ENCODE measurements around the gene SF3B5.

- TF ChIP-seq GATA2 (IDR thresholded peaks at IDR 0.05; ENCODE audit: low read depth, low read length) (no peak), GATA3 (IDR thresholded peaks at IDR 0.05; ENCODE audit: low read depth, low read length) (no peak)
These were observed 25.9 kb downstream of the SF3B5 start for GRCh38 chr6:144069506-144069905.
